Smooth muscle cell (in vitro differentiated cells): ENCODE data around the gene DMRTA2. TPM values are rescaled to one million over a fixed set of nuclear protein-coding genes. Genes with fewer than 3 reads are reported as not detected.

Experiments
- DNase-seq: peaks from one replicate; lab custom pipeline; 2025; ENCODE audit not compliant: unreplicated experiment; lab: John Stamatoyannopoulos, UW
- H2AFZ ChIP-seq: fragments of 200-600 bp; sonication (generic); 2 replicates; pipeline ENCODE4 v1.6.0; 2016; ENCODE audit warnings: antibody characterized with exemption, low read depth, mild to moderate bottlenecking
- H3F3A ChIP-seq: fragments of 200-600 bp; sonication (generic); 2 replicates; pipeline ENCODE4 v1.6.0; 2017; ENCODE audit warnings: antibody characterized with exemption, low read depth
- H3K27ac ChIP-seq: fragments of 200-600 bp; sonication (generic); 2 replicates; pipeline ENCODE4 v1.5.1; 2016; ENCODE audit warnings: low read depth, mild to moderate bottlenecking
- H3K27me3 ChIP-seq: fragments of 200-600 bp; sonication (generic); 2 replicates; pipeline ENCODE4 v1.6.1; 2016; ENCODE audit warnings: low read depth, mild to moderate bottlenecking
- H3K36me3 ChIP-seq: fragments of 200-600 bp; sonication (generic); 2 replicates; pipeline ENCODE4 v1.5.1; 2016; ENCODE audit warnings: low read depth
- H3K4me1 ChIP-seq: fragments of 200-600 bp; sonication (generic); 2 replicates; pipeline ENCODE4 v1.5.1; 2016; ENCODE audit warnings: low read depth
- H3K4me2 ChIP-seq: fragments of 200-600 bp; sonication (generic); 2 replicates; pipeline ENCODE4 v1.6.0; 2016; ENCODE audit warnings: mild to moderate bottlenecking
- H3K4me3 ChIP-seq: fragments of 200-600 bp; sonication (generic); 2 replicates; pipeline ENCODE4 v1.5.1; 2016; ENCODE audit warnings: mild to moderate bottlenecking
- H3K79me2 ChIP-seq: fragments of 200-600 bp; sonication (generic); 2 replicates; pipeline ENCODE4 v1.6.0; 2016; ENCODE audit warnings: low read depth, mild to moderate bottlenecking
- H3K9ac ChIP-seq: fragments of 200-600 bp; sonication (generic); 2 replicates; pipeline ENCODE4 v1.6.0; 2016; ENCODE audit warnings: low read depth
- H3K9me3 ChIP-seq: fragments of 200-600 bp; sonication (generic); replicated peaks from 2 replicates; pipeline ENCODE4 v1.5.1; 2016; ENCODE audit warnings: low read depth
- H4K20me1 ChIP-seq: fragments of 200-600 bp; sonication (generic); 2 replicates; pipeline ENCODE4 v1.6.0; 2016; ENCODE audit warnings: low read depth
- WGBS: methylation state at CpG from one replicate; pipeline ENCODE4 v1.1.7; 2016; ENCODE audit warnings: low lambda C conversion rate; 5-methylcytosine and 5-hydroxymethylcytosine counted together
- polyA plus RNA-seq: library from polyadenylated mRNA; unstranded; fragments of >200 nt; fragmentation: Nextera tagmentation; extraction: Ambion mirVana; gene quantifications from 2 replicates; pipeline ENCODE4 v1.2.1, GENCODE V29; 2016
- total RNA-seq: library from RNA; depleted of rRNA; stranded (reverse); fragments of >200 nt; gene quantifications from 2 replicates; pipeline ENCODE4 v1.2.3, GENCODE V29; 2014
- TF ChIP-seq, protein P1 (sequence below): fragments of 200-600 bp; sonication (generic); IDR thresholded peaks from 2 replicates; pipeline ENCODE4 v1.5.1; 2017; ENCODE audit warnings: borderline replicate concordance, mild to moderate bottlenecking, antibody characterized with exemption; ENCODE audit not compliant: insufficient read depth, poor library complexity, severe bottlenecking

Gene DMRTA2
- total and polyA plus RNA-seq, 2 experiments from 2014 or later = 0.04 TPM; not detected in 1

DNA sequence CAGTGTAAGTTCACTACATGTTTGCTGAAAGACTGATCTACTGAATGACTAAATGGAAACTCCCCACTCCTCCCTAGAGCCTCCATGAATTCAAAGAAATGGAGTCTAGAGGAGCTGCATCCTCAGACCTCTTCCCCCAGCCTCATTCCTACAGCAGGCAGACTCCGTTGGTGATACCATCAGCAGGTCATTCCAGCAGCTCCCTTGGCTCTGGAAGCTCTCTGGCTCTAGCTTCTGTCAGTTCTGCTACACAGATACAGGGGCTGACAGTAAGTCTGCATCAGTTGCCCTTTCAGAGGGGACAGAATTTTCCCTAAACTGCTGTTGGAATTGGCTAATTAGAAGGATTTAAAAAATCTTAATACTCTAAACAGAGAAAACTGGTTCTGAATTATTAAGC lies 31.7 kb upstream of the DMRTA2 start:
- WGBS = 72% methylated on average over 1 of the region's 1 CpG
- no peaks in the 10 kb centered on the region for H3K79me2 ChIP-seq
- TF ChIP-seq, protein P1, sequence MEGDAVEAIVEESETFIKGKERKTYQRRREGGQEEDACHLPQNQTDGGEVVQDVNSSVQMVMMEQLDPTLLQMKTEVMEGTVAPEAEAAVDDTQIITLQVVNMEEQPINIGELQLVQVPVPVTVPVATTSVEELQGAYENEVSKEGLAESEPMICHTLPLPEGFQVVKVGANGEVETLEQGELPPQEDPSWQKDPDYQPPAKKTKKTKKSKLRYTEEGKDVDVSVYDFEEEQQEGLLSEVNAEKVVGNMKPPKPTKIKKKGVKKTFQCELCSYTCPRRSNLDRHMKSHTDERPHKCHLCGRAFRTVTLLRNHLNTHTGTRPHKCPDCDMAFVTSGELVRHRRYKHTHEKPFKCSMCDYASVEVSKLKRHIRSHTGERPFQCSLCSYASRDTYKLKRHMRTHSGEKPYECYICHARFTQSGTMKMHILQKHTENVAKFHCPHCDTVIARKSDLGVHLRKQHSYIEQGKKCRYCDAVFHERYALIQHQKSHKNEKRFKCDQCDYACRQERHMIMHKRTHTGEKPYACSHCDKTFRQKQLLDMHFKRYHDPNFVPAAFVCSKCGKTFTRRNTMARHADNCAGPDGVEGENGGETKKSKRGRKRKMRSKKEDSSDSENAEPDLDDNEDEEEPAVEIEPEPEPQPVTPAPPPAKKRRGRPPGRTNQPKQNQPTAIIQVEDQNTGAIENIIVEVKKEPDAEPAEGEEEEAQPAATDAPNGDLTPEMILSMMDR = no peak
- no peak overlapping the region for H3K9ac ChIP-seq
- H3K4me2 ChIP-seq = no peak overlapping the region
- H3K4me3 ChIP-seq = no peak overlapping the region
- no peaks in the 10 kb centered on the region for H3K36me3 ChIP-seq
- H4K20me1 ChIP-seq = no peaks in the 10 kb centered on the region
- H3K27me3 ChIP-seq = no peaks in the 10 kb centered on the region
- DNase-seq = no peak
- H3K4me1 ChIP-seq = peaks cover 10% of the 10 kb centered on the region
- no peaks in the 10 kb centered on the region for H3K9me3 ChIP-seq
- no peak overlapping the region for H2AFZ ChIP-seq
- no peak overlapping the region for H3K27ac ChIP-seq
- H3F3A ChIP-seq = no peaks in the 10 kb centered on the region

DNA sequence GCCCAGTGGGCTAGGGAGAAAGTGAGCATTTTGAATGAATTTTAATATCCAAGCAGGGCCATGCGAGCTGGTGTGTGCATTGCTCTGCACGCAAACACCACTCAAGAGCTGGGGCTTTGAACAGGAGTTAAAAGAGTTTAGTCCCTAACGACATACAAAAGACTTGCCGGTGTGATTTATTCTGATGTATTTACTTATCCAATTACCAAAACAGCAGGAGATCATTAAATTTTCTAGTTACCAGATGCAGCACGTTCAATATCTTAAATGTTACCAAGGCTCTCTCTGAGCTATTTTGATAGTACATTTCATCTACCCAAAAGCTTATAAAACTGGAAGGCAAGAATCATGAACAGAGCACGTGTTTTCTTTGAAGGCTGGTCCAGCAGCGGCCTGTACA lies 30.0 kb upstream of the DMRTA2 start:
- TF ChIP-seq, protein P1 = no peak

DNA sequence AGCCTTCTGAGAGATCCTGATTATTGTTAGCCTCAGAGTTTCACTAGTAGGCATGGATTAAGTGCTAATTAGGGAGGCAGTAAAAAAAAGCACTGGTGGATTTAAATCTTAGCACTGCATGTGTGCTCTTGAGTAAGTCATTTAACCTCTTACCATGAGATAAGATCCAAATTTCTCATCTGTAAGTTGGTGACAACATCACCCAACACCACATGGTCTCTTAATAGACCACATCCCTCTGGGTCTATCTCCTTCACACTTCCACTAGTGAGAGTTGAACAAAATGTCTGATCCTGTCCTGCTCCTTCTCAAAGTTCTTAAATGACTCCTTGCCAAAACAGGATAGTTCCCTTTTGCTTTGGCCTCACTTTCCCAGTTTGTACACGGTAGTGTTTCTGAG lies 29.5 kb upstream of the DMRTA2 start:
- Histone ChIP-seq H3K79me2 (no peaks in the 10 kb centered on the region), H3K36me3 (no peaks in the 10 kb centered on the region), H3F3A (no peaks in the 10 kb centered on the region), H3K9me3 (no peaks in the 10 kb centered on the region), H3K27me3 (no peaks in the 10 kb centered on the region), H3K4me2 (no peak overlapping the region), H3K9ac (no peak overlapping the region), H3K4me1 (peaks cover 10% of the 10 kb centered on the region), H4K20me1 (no peaks in the 10 kb centered on the region), H3K4me3 (no peak overlapping the region), H2AFZ (no peak overlapping the region), H3K27ac (no peak overlapping the region)
- TF ChIP-seq, protein P1 = no peak
- 81% methylated on average over 1 of the region's 1 CpG for WGBS
- DNase-seq = no peak

More for the DNA sequence above, 30.0 kb upstream of the DMRTA2 start:
- Histone ChIP-seq H3K9me3 (no peaks in the 10 kb centered on the region), H3K9ac (no peak overlapping the region), H3K4me1 (peaks cover 10% of the 10 kb centered on the region), H3K36me3 (no peaks in the 10 kb centered on the region), H3F3A (no peaks in the 10 kb centered on the region), H3K79me2 (no peaks in the 10 kb centered on the region), H4K20me1 (no peaks in the 10 kb centered on the region), H2AFZ (no peak overlapping the region), H3K4me2 (no peak overlapping the region), H3K27ac (no peak overlapping the region), H3K27me3 (no peaks in the 10 kb centered on the region), H3K4me3 (no peak overlapping the region)
- WGBS = 89% methylated on average over 7 of the region's 7 CpGs
- DNase-seq = no peak

DNA sequence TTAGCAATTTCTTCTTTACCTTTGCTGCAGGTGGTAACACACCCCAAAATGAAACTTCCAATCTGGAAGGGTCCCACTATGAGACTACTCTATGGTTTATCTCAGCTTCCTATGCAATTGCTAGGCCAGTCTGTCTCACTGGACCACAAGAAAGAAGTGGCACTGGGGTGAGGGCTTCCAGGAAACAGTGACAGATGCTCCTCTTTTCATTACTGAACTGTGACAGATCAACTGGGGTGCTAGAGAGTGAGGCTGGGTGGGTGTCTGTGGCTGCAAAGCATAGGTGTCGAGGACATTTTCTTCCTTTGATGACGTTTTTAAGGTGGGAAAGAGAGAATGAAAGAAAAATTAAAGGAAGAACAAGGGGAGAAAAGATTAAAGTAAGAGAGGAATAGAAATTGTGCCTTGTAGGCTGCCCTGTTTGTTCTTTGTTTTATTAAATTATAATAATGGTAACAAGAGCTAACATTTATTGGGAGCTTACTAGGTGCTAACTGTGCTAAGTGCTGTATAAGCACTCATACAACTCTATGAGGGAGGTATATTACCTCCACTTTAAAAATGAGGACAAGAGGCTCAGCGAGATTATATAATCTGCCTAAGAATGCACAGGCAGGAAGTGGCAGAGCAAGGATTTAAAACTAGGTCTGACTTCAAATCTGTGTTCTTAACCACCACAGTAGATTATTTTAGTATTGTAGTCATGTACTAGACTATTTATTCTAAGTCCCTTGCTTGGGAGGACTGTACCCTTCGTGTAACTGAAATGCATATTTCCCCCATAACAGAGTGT lies 27.8 kb upstream of the DMRTA2 start:
- Histone ChIP-seq H3K36me3 (no peaks in the 10 kb centered on the region), H3K27ac (no peak overlapping the region), H2AFZ (no peak overlapping the region), H3K9ac (no peak overlapping the region), H3K9me3 (no peaks in the 10 kb centered on the region), H3F3A (no peaks in the 10 kb centered on the region), H3K4me2 (no peak overlapping the region), H3K27me3 (no peaks in the 10 kb centered on the region), H3K4me1 (peaks cover 10% of the 10 kb centered on the region), H3K4me3 (no peak overlapping the region), H4K20me1 (no peaks in the 10 kb centered on the region), H3K79me2 (no peaks in the 10 kb centered on the region)
- TF ChIP-seq, protein P1 = no peak
- WGBS = 88% methylated on average over 4 of the region's 4 CpGs
- no peak for DNase-seq
